Endothelial cell (in vitro differentiated cells): ENCODE results near the gene TRIM14. TPM values are rescaled to one million over a fixed set of nuclear protein-coding genes. Genes with fewer than 3 reads are reported as not detected.

ENCODE experiments used
- DNase-seq: peaks from one replicate; pipeline ENCODE4 v3.0.0; 2021; ENCODE audit warnings: low spot score
- H3K27ac Mint-ChIP-seq: one replicate; pipeline ENCODE4 v1.8.0; 2021; ENCODE audit warnings: mixed read lengths, inconsistent platforms; ENCODE audit not compliant: unreplicated experiment
- H3K27me3 Mint-ChIP-seq: one replicate; pipeline ENCODE4 v1.8.0; 2021; ENCODE audit warnings: mild to moderate bottlenecking, moderate library complexity, mixed read lengths, inconsistent platforms; ENCODE audit not compliant: unreplicated experiment
- H3K36me3 Mint-ChIP-seq: one replicate; pipeline ENCODE4 v1.8.0; 2021; ENCODE audit warnings: mild to moderate bottlenecking, low read depth, mixed read lengths, inconsistent platforms; ENCODE audit not compliant: unreplicated experiment
- H3K4me1 Mint-ChIP-seq: one replicate; pipeline ENCODE4 v1.8.0; 2021; ENCODE audit warnings: mild to moderate bottlenecking, mixed read lengths, inconsistent platforms; ENCODE audit not compliant: unreplicated experiment
- H3K4me3 Mint-ChIP-seq: one replicate; pipeline ENCODE4 v1.8.0; 2021; ENCODE audit warnings: mild to moderate bottlenecking, mixed read lengths, inconsistent platforms; ENCODE audit not compliant: unreplicated experiment
- H3K9me3 Mint-ChIP-seq: one replicate; pipeline ENCODE4 v1.8.0; 2021; ENCODE audit warnings: mixed read lengths, inconsistent platforms; ENCODE audit not compliant: unreplicated experiment
- CTCF ChIP-seq: fragments of 200-600 bp; sonication (generic); IDR thresholded peaks from one replicate; pipeline ENCODE4 v1.5.0; 2021; ENCODE audit warnings: antibody characterized with exemption; ENCODE audit not compliant: unreplicated experiment
- total RNA-seq: library from RNA; stranded (reverse); fragmentation: NEBNext Ultra II Directional; extraction: Animal tissue kit (Norgen Biotek cat#: 25700); gene quantifications from one replicate; pipeline ENCODE4 v1.2.1, GENCODE V29; 2021; ENCODE audit not compliant: unreplicated experiment

The TRIM14 gene
- total RNA-seq, 1 donor from 2014 or later = 0.97 TPM

GRCh38 chr9:98039607-98040017 is 79.4 kb downstream of the TRIM14 start:
- Mint-ChIP-seq H3K27ac (no peak overlapping the region), H3K36me3 (no peaks in the 10 kb centered on the region), H3K9me3 (no peaks in the 10 kb centered on the region), H3K4me3 (no peak overlapping the region), H3K27me3 (no peaks in the 10 kb centered on the region), H3K4me1 (peaks cover 5% of the 10 kb centered on the region)
- TF ChIP-seq CTCF = no peak
- DNase-seq = no peak

GRCh38 chr9:98038958-98039357 is 80.1 kb downstream of the TRIM14 start:
- no peak for DNase-seq
- Mint-ChIP-seq H3K4me3 (no peak overlapping the region), H3K36me3 (no peaks in the 10 kb centered on the region), H3K9me3 (no peaks in the 10 kb centered on the region), H3K27me3 (peaks cover 2% of the 10 kb centered on the region), H3K27ac (no peak overlapping the region), H3K4me1 (peaks cover 5% of the 10 kb centered on the region)
- no peak for TF ChIP-seq CTCF

- H3K9me3 Mint-ChIP-seq = no peaks in the 10 kb centered on the region
- H3K4me1 Mint-ChIP-seq = peaks cover 5% of the 10 kb centered on the region
- no peak for TF ChIP-seq CTCF
- DNase-seq = no peak
- H3K27me3 Mint-ChIP-seq = peaks cover 2% of the 10 kb centered on the region
- H3K27ac Mint-ChIP-seq = no peak overlapping the region
- no peak overlapping the region for H3K4me3 Mint-ChIP-seq
- H3K36me3 Mint-ChIP-seq = no peaks in the 10 kb centered on the region
Measured at GRCh38 chr9:98037357-98037756, 81.7 kb downstream of the TRIM14 start.

- Mint-ChIP-seq H3K9me3 (no peaks in the 10 kb centered on the region), H3K27ac (no peak overlapping the region), H3K4me3 (no peak overlapping the region), H3K4me1 (peaks cover 5% of the 10 kb centered on the region), H3K27me3 (peaks cover 2% of the 10 kb centered on the region), H3K36me3 (no peaks in the 10 kb centered on the region)
- peak; percentile 86 for TF ChIP-seq CTCF
- DNase-seq = peak; percentile 86
Measured at GRCh38 chr9:98034593-98035546, 84.2 kb downstream of the TRIM14 start.

- Mint-ChIP-seq H3K27ac (no peak overlapping the region), H3K4me1 (peaks cover 2% of the 10 kb centered on the region), H3K4me3 (no peak overlapping the region), H3K9me3 (no peaks in the 10 kb centered on the region), H3K27me3 (peaks cover 2% of the 10 kb centered on the region), H3K36me3 (no peaks in the 10 kb centered on the region)
- no peak for TF ChIP-seq CTCF
- DNase-seq = no peak
Measured at GRCh38 chr9:98031935-98032334, 87.1 kb downstream of the TRIM14 start.
